Stimulated activated CD8-positive, alpha-beta memory T cell treated with anti-CD3 and anti-CD28 coated beads, Interleukin-7, amount 100 ng/mL, for 48 hours (primary cell): ENCODE results near the gene CPNE4.

Experiments
- DNase-seq, 2 donors: peaks; one replicate each; pipeline ENCODE4 v3.0.0-alpha.2; 2020; ENCODE audit warnings: low read depth in 1 of 2; ENCODE audit errors: extremely low read depth in 1 of 2

The CPNE4 gene

DNA sequence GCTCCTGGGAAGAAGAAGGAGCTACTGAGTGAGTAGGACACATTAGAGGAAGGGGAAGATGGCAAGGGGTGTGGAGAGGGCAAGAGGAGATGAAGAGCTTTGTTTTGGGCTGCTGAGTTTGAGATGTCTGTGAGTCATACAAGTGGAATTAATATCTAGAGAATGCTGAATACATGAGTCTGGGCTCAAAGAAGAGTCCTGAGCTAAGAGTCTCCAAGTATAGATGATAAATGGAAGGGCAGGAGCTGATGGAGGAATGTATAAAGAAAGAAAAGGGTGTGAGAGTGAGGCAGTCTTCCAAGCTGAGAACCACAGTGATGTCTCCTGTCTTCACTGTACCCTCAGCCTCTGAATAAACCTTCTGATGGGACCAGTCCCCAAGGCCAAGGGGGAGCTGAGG lies 326.6 kb downstream of the CPNE4 start:
- DNase-seq, result no peak

- DNase-seq, result no peak
These were observed 329.2 kb downstream of the CPNE4 start for GRCh38 chr3:131705558-131706051.

- DNase-seq, result no peak
These were observed 329.7 kb downstream of the CPNE4 start for GRCh38 chr3:131705099-131705498.

GRCh38 chr3:131704098-131704497 lies 330.7 kb downstream of the CPNE4 start:
- DNase-seq, result no peak

DNA sequence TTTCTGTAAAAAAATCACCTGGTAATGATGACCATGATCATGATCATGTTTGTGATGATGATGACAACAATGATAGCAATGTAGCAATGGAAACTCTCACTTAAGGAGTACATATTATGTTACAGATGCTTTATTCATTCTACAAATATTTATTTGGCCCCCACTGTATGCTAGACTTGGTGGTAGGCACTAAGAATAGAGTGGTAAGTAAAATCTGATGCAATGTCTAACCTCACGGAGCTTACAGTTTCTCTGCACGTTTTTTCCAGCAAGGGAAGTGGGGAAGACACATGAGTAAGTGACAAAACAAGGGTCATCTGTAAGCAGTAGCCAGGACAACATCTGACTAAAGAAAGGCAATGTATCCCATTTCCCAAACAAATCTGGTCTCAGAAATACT lies 332.7 kb downstream of the CPNE4 start:
- DNase-seq, result no peak

- no peak for DNase-seq
These were observed 333.6 kb downstream of the CPNE4 start for GRCh38 chr3:131701153-131701770.

DNA sequence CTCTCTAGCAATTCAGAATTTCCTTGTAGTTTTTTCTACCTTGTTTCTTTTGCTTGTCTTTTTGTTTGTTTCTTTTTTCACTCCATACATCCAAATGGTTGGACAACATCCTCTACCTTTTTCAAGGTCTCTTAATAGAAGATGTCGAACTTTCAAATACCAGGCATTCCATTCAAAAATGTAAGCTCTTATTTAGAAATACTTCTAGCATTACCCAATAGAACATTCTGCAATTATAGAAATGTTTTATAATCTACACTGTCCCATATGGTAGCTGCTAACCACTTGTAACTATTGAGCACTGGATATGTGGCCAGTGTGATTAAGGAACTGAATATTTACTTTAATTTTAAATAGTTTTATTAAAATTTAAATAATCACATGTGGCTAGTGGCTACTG lies 335.8 kb downstream of the CPNE4 start:
- no peak for DNase-seq

DNA sequence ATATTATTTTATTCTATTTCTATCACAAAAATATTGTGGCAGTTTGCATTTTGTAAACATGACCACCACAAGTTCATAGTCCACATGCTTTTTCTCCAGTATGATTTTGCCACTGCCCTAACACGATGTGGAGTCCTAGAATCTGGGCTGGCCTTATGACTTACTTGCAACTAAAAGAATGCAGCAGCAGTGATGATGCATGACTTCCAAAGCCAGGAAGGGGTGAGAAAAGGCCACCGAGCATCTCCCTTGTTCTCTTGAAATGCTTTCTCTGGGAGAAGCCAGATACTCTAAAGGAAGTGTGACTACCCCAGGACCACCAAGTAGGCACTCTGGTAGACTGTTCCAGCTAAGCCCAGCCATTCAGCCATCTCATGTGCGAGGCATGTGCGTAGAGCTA lies 340.4 kb downstream of the CPNE4 start:
- DNase-seq, result no peak

DNA sequence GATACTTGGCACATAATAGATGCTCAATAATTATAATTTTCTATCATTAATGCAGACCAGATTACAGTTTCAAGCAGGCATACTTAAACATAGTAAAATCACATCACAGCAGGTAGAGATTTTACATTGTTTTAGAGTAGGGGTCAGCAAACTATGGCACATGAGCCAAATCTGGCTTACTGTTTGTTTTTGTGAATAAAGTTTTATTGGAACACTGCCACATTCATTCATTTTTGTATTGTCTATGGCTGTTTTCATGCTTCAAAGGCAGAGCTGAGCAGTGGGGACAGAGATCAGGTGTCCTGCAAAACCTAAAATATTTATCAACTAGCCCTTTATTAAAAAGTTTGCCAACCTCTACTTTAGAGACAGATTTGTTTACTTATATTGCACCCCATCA lies 342.5 kb downstream of the CPNE4 start:
- no peak for DNase-seq

GRCh38 chr3:131690800-131691199 lies 344.0 kb downstream of the CPNE4 start:
- no peak for DNase-seq

DNA sequence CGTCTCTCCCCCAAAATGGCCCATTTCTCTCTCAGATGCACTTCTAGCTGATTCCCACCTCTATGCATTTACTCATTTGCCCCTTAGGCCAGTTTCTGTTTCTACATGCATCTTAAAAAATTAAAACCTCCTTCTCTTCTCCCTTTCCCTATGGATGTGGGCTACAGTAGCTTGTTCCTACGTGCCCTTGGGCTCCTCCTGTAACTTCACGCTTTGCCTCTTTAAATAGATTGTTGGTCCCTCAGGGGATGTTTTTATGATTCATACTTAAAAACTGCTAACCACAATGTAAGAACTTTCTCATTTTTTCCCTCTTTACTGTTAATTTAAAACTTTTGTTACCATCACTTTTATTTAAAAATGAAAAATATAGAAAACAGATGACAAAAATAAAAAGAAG lies 346.4 kb downstream of the CPNE4 start:
- DNase-seq, result no peak

DNA sequence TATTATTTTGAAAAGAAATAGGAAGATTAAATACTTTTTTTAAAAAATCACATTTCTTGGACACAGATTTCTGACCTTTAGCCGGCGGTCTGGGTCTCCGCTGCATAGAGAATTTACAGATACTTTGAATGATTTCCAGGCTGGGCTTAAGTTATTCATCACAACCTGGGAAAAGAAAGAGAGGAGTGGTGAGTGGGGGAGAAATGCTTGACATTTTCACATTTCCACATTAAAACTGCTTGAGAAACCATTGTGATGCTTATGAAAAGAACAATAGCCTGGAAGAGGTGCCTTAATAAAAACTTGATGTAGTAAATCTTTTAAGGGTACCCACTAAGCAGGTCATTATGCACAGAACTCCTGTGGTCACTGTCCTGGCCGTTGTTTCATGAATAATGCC lies 365.2 kb downstream of the CPNE4 start:
- no peak for DNase-seq

DNA sequence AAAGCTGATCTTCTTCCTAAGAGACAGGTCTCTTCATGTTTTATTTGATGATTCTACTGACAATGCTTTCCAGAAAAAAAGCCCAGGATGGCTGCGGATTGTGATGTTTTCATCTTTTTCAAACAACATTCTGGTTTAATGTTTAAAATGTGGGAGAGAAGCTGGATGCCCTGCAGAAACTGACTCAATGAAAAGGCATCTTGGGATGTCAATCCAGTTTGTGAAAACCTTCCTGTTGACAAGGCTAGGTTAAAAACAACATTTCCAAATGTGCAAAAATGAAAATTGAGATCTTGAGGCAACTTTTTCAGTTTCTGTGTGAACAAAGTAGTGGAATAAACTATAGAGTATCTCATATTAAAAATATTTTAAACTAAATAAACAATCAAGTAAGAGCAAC lies 376.0 kb downstream of the CPNE4 start:
- DNase-seq, result no peak

DNA sequence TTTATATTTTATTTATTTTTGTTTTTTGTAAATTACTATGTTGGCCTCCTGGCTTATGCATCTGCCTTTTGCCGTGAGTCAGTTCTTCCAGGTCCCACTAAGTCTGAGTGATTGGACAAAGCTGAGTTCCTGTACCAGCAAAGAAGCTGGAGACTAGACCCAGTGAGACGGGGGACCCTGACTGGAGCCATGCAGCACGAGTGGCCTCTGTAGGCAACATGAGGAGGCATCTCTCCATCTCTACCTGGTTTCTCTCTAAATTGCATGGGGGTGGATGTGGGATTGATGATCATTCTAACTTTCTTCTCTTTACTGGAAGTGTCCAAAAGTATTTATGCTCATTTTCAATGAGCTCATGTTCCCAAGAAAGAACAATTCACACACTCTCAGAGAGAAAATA lies 376.7 kb downstream of the CPNE4 start:
- DNase-seq, result no peak

GRCh38 chr3:131655070-131655690 lies 379.6 kb downstream of the CPNE4 start:
- no peak for DNase-seq

- DNase-seq, result no peak
These were observed 389.2 kb downstream of the CPNE4 start for GRCh38 chr3:131645638-131646037.

DNA sequence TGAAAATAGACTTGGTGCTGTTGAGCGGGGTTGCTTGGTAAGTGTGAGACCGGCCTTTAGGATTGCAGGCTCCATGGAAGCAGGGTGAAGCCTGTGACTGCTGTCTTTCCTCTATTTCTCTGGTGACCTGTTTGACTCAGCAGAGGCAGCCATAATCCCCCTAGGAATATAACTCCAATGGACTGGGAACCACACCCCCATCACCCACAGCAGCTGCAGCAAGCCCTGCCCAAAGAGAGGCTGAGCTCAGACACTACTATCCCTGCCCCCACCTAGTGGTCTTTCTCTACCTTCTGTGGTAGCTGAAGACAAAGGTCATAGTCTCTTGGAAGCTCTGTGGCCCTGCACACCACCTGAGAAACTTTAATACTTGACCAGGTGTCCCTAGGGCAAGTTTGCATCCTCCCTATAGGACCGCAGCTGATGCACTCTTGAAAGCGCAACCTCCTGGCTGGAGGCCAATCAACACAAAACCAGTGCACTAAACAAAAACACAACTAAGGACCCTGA lies 398.5 kb downstream of the CPNE4 start:
- DNase-seq, result no peak

- no peak for DNase-seq
These were observed 404.0 kb downstream of the CPNE4 start for GRCh38 chr3:131630807-131631206.

DNA sequence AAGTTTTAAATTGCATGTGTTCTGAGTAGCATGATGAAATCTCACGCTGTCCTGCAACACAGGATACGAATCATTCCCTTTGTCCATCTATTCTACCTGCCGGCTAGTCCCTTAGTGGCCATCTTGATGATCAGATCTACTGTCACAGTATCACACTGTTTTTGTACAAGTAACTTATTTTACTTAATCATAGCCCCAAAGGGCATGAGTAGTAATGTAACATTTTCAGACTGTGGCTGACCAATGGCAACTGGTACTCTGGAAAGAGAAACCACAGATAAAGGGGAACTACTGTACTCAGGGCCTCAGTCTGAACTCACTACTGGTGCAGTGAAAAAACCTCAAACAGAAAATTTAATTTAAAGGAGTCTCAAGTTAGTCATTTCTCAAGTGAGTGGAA lies 404.7 kb downstream of the CPNE4 start:
- DNase-seq, result no peak

DNA sequence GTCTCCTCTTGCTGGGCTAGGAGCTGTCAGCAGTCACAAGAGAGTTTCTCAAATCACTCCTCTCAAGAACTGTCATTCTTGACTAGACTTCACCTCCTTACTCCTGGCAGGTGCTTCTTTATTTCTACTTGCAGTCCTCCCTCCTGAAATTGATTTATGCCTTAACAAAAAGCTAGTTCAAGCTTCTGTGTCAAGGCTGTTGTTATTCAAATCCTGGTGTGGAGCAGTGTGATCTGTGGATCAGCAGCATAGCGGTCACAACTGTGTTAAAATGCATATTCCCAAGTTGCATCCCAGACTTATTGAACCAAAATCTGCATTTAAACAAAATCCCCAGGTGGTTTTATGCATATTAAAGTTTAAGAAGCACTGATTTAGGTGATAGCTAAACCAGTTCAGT lies 411.4 kb downstream of the CPNE4 start:
- no peak for DNase-seq

DNA sequence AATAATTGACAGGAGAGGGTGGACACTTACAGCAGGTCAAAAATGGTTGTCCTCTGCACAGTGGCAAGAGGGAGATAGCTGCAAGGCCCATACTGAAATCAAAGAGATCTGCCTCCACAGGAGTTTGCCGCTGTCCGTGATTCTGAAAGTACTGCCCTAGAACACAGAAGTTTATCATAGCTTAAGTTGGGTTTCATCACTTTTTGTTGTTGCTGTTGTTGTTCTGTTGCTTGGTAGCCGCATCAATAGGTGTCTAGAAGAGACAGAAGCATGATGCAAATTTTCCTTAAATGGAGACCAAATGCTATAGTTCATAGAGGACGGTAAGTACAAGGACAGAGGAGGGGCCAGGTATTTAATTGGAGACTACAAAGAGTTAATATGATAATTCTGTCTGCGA lies 412.1 kb downstream of the CPNE4 start:
- DNase-seq, result no peak

- no peak for DNase-seq
These were observed 413.8 kb downstream of the CPNE4 start for GRCh38 chr3:131620977-131621376.

- DNase-seq, result no peak
These were observed 415.0 kb downstream of the CPNE4 start for GRCh38 chr3:131619821-131620220.
